GM12878 (cell line): ENCODE results near the gene KLHL22. TPM values are rescaled to one million over a fixed set of nuclear protein-coding genes. Genes with fewer than 3 reads are reported as not detected.

Experiments used
- ATAC-seq: fragments of 200-7000 bp; cut with Tn5 transposase; 3 replicates; pipeline ENCODE4 v1.9.1; 2020; ENCODE audit warnings: mild to moderate bottlenecking, moderate library complexity
- BruUV-seq: library from RNA; stranded (reverse); fragments of 400-500 nt; replicated peaks from 2 replicates; lab custom pipeline; 2021; lab: Mats Ljungman, UMichigan
- CTCF ChIA-PET: fragments of 300-600 bp; sonication (Branson Sonifier 250); formaldehyde crosslinking; extraction: SDS; loops from one replicate; lab custom pipeline; 2021; ENCODE audit warnings: inconsistent platforms; lab: Yijun Ruan, JAX
- POLR2A ChIA-PET: fragments of 350-600 bp; formaldehyde crosslinking; extraction: SDS; loops from one replicate; lab custom pipeline; 2021; ENCODE audit warnings: inconsistent platforms; lab: Charles Lee
- RAD21 ChIA-PET: fragments of 300-600 bp; sonication (Branson Sonifier 250); formaldehyde crosslinking; loops from one replicate; lab custom pipeline; 2023; ENCODE audit warnings: antibody characterized with exemption; ENCODE audit not compliant: unreplicated experiment; lab: Charles Lee
- SMC1A ChIA-PET: fragments of 300-600 bp; sonication (Branson Sonifier 250); formaldehyde crosslinking; loops from one replicate; lab custom pipeline; 2023; ENCODE audit not compliant: unreplicated experiment, uncharacterized antibody; lab: Charles Lee
- DNase-seq: peaks from one replicate; pipeline ENCODE4 v3.0.0-alpha.2; 2011; ENCODE audit warnings: low read depth, low spot score
- FAIRE-seq: peaks from 3 replicates; lab custom pipeline; 2011; peaks lifted over from hg19 to GRCh38; lab: Jason Lieb, UNC
- H2AFZ ChIP-seq: 2 replicates; pipeline ENCODE4 v1.6.0; 2011; ENCODE audit warnings: low read depth, low read length, control low read depth; ENCODE audit not compliant: control insufficient read depth
- H3K27ac ChIP-seq: 2 replicates; pipeline ENCODE4 v1.5.1; 2011; ENCODE audit warnings: control low read depth; ENCODE audit not compliant: control insufficient read depth, insufficient read depth
- H3K27me3 ChIP-seq, 2 experiments: replicated peaks in 1 of 2; 2 replicates each; pipeline versions ENCODE4 v1.6.0 to v1.6.1; 2011; ENCODE audit warnings: low read length in 1 of 2; ENCODE audit not compliant: control insufficient read depth in 2 of 2, insufficient read depth in 2 of 2
- H3K36me3 ChIP-seq, 2 experiments: 2 replicates each; pipeline ENCODE4 v1.5.1; 2011; ENCODE audit warnings: low read length in 1 of 2; ENCODE audit not compliant: control insufficient read depth in 2 of 2, insufficient read depth in 2 of 2
- H3K4me1 ChIP-seq: 2 replicates; pipeline ENCODE4 v1.6.1; 2011; ENCODE audit warnings: mild to moderate bottlenecking, low read length, moderate library complexity, mixed read lengths; ENCODE audit not compliant: control insufficient read depth, insufficient read depth
- H3K4me2 ChIP-seq: 2 replicates; pipeline ENCODE4 v1.6.0; 2011; ENCODE audit warnings: control low read depth; ENCODE audit not compliant: control insufficient read depth, insufficient read depth
- H3K4me3 ChIP-seq: fragments of 200-600 bp; sonication (generic); 2 replicates; pipeline ENCODE4 v1.5.1; 2016
- H3K79me2 ChIP-seq: 2 replicates; pipeline ENCODE4 v1.6.0; 2011; ENCODE audit warnings: low read length; ENCODE audit not compliant: control insufficient read depth, insufficient read depth
- H3K9ac ChIP-seq: 2 replicates; pipeline ENCODE4 v1.8.0; 2011; ENCODE audit warnings: low read length, control low read depth, mixed read lengths; ENCODE audit not compliant: control insufficient read depth, insufficient read depth
- H3K9me3 ChIP-seq: replicated peaks from 3 replicates; pipeline ENCODE4 v1.5.1; 2011; ENCODE audit warnings: mild to moderate bottlenecking, low read length; ENCODE audit not compliant: control insufficient read depth, insufficient read depth
- H4K20me1 ChIP-seq: 2 replicates; pipeline ENCODE4 v1.6.0; 2011; ENCODE audit not compliant: control insufficient read depth, insufficient read depth
- ATF7 ChIP-seq: fragments of 450-650 bp; IDR thresholded peaks from 2 replicates; pipeline ENCODE4 v1.6.1; 2016; ENCODE audit warnings: low read depth, mild to moderate bottlenecking
- BHLHE40 ChIP-seq, 2 experiments: fragments of 450-650 bp in 1 of 2; IDR thresholded peaks; 2 replicates each; pipeline ENCODE4 v1.6.1; 2011 to 2017; ENCODE audit warnings: low read depth in 2 of 2, borderline replicate concordance in 1 of 2, improper control_type of control experiment in 1 of 2, low read length in 1 of 2, mild to moderate bottlenecking in 1 of 2
- CEBPB ChIP-seq, 2 experiments: fragments of 150-350 bp in 1 of 2; IDR thresholded peaks; 2 replicates each; pipeline ENCODE4 v1.6.1; 2012 to 2014; ENCODE audit warnings: low read depth in 2 of 2, low read length in 2 of 2, borderline replicate concordance in 1 of 2, inconsistent platforms in 1 of 2
- CEBPZ ChIP-seq: fragments of 150-350 bp; IDR thresholded peaks from 2 replicates; pipeline ENCODE4 v1.6.1; 2016; ENCODE audit warnings: low read depth, low read length
- FOS ChIP-seq: IDR thresholded peaks from 3 replicates; pipeline ENCODE4 v1.6.1; 2011; ENCODE audit warnings: borderline replicate concordance; ENCODE audit not compliant: insufficient read length; ENCODE audit errors: extremely low read depth
- HSF1 ChIP-seq: fragments of 150-350 bp; IDR thresholded peaks from 2 replicates; pipeline ENCODE4 v1.6.1; 2014; ENCODE audit warnings: mild to moderate bottlenecking, low read depth, low read length
- IKZF1 ChIP-seq: fragments of 450-650 bp; conservative IDR thresholded peaks from 2 replicates; pipeline ENCODE4 v1.6.1; 2017; ENCODE audit warnings: antibody characterized with exemption, mild to moderate bottlenecking
- POLR2AphosphoS2 ChIP-seq: IDR thresholded peaks from 2 replicates; pipeline ENCODE4 v1.6.1; 2011; ENCODE audit warnings: low read depth, mild to moderate bottlenecking, low read length, improper control_type of control experiment, moderate library complexity
- REST ChIP-seq: IDR thresholded peaks from 2 replicates; pipeline ENCODE4 v1.6.1; 2012; ENCODE audit warnings: mild to moderate bottlenecking, low read depth, low read length
- SUZ12 ChIP-seq: fragments of 200-600 bp; sonication (generic); IDR thresholded peaks from one replicate; pipeline ENCODE4 v1.6.1; 2018; ENCODE audit warnings: antibody characterized with exemption, mild to moderate bottlenecking; ENCODE audit not compliant: unreplicated experiment
- USF2 ChIP-seq: IDR thresholded peaks from 2 replicates; pipeline ENCODE4 v1.6.1; 2011; ENCODE audit warnings: low read depth, low read length, improper control_type of control experiment, borderline replicate concordance
- ZZZ3 ChIP-seq: IDR thresholded peaks from 2 replicates; pipeline ENCODE4 v1.6.1; 2011; ENCODE audit warnings: low read depth; ENCODE audit not compliant: control insufficient read depth, insufficient read length
- WGBS: methylation state at CpG from one replicate; pipeline ENCODE4 v1.1.6; 2016; ENCODE audit warnings: low lambda C conversion rate; ENCODE audit not compliant: insufficient replicate concordance, insufficient coverage; ENCODE audit errors: missing lambda C conversion rate; 5-methylcytosine and 5-hydroxymethylcytosine counted together
- in situ Hi-C: fragments of 300-500 bp; cut with MboI; formaldehyde crosslinking; loops from 9 replicates; pipeline ENCODE4 v1.14.3; 2018; ENCODE audit warnings: mixed read lengths
- intact Hi-C: fragments of 100-400 bp; cut with micrococcal nuclease; formaldehyde crosslinking; loops from one replicate; pipeline ENCODE4 v1.14.2; 2022; ENCODE audit not compliant: unreplicated experiment
- polyA plus RNA-seq, 11 experiments: library from polyadenylated mRNA; depleted of rRNA in 4 of 11; unstranded in 6 of 11; stranded (reverse) in 5 of 11; fragments of >200 nt; fragmentation: Nextera tagmentation in 4 of 11; fragmentation: Illumina TruSeq in 1 of 11; extraction: Ambion mirVana in 4 of 11; extraction: Trizol in 1 of 11; gene quantifications; 1 replicate in 1 of 11; 2 replicates in 10 of 11; pipeline versions ENCODE4 v1.2.1 to v1.2.3, GENCODE V29; 2011 to 2016; ENCODE audit warnings: inconsistent platforms in 2 of 11, missing spikeins in 2 of 11, low read depth in 1 of 11
- total RNA-seq, 4 experiments: library from RNA; depleted of rRNA in 3 of 4; stranded (reverse); fragments of >200 nt in 3 of 4; fragmentation: Illumina TruSeq in 1 of 4; extraction: Trizol in 1 of 4; gene quantifications; 2 replicates each; pipeline versions ENCODE4 v1.2.1 to v1.2.3, GENCODE V29; 2013 to 2021

Gene KLHL22
- total and polyA plus RNA-seq, 10 of the 15 experiments (the other 5 are each of a cell fraction or from before 2014, with no cell fraction given) = 0.06 to 22.1 (median 14.2) TPM

GRCh38 chr22:20427104-20427944, 68.3 kb downstream of the KLHL22 start:
- FAIRE-seq = no peak
- ATAC-seq = no peak
- DNase-seq = no peak
- Histone ChIP-seq H3K9me3 (no peaks in the 10 kb centered on the region; the same call in 2 of the 3 replicates), H4K20me1 (no peaks in the 10 kb centered on the region; the same call in 1 of the 2 replicates), H3K4me3 (no peak overlapping the region), H3K27ac (no peak overlapping the region), H3K79me2 (no peaks in the 10 kb centered on the region), H3K27me3 (peaks cover 5 to 21% of the 10 kb centered on the region in 2 experiments), H3K4me2 (no peak overlapping the region), H3K9ac (no peak overlapping the region), H2AFZ (no peak overlapping the region), H3K4me1 (peaks cover 8% of the 10 kb centered on the region), H3K36me3 (no peaks in the 10 kb centered on the region)
- SMC1A ChIA-PET = no interaction called here
- RAD21 ChIA-PET = no interaction called here
- POLR2A ChIA-PET = no interaction called here
- CTCF ChIA-PET = interaction anchor here (1.1 kb wide), 1 partner anchor 29 kb away, joined by 3 read pairs; no protein-coding TSS in a partner anchor
- WGBS = 19% methylated on average over 8 of the region's 8 CpGs
- BruUV-seq = no TSS peak
- in situ Hi-C loops (no loop called here), intact Hi-C loops (no loop called here)
- TF ChIP-seq HSF1 (no peak), SUZ12 (no peak), REST (no peak), BHLHE40 (IDR thresholded peaks at IDR 0.05; ENCODE audit: borderline replicate concordance in 1 of 2, low read depth in 2 of 2, low read length in 1 of 2) (no peak), CEBPB (IDR thresholded peaks at IDR 0.05; ENCODE audit: borderline replicate concordance in 1 of 2, low read depth in 2 of 2, low read length in 2 of 2) (no peak), POLR2AphosphoS2 (no peak), ATF7 (no peak), CEBPZ (no peak), ZZZ3 (no peak), FOS (no peak), USF2 (no peak), IKZF1 (no peak)
